Dendritic cell treated with granulocyte-macrophage colony-stimulating factor and Interleukin-4, amounts not matched to agents 40 ng/mL and 50 ng/mL, for 4 days (primary cell): ENCODE results near the gene MIGA2.
"Not testable (repeated sequence)": the region's sequence is repeated elsewhere in the genome, so short reads cannot be mapped to it uniquely, and the experiment has no call there.

ENCODE experiments used
- H3K27ac Mint-ChIP-seq: one replicate; pipeline ENCODE4 v1.8.0; 2022; ENCODE audit warnings: mild to moderate bottlenecking, mixed read lengths
- H3K27me3 Mint-ChIP-seq: one replicate; pipeline ENCODE4 v1.8.0; 2022; ENCODE audit warnings: mild to moderate bottlenecking, mixed read lengths
- H3K36me3 Mint-ChIP-seq: one replicate; pipeline ENCODE4 v1.8.0; 2022; ENCODE audit warnings: low read depth, mixed read lengths
- H3K4me1 Mint-ChIP-seq: one replicate; pipeline ENCODE4 v1.8.0; 2022; ENCODE audit warnings: low read depth, mixed read lengths
- H3K4me3 Mint-ChIP-seq: one replicate; pipeline ENCODE4 v1.8.0; 2022; ENCODE audit warnings: mild to moderate bottlenecking, moderate library complexity, mixed read lengths
- H3K9me3 Mint-ChIP-seq: one replicate; pipeline ENCODE4 v1.8.0; 2022; ENCODE audit warnings: mixed read lengths
- intact Hi-C: fragments of 100-400 bp; cut with micrococcal nuclease; formaldehyde crosslinking; loops from one replicate; pipeline ENCODE4 v1.15.0; 2022

MIGA2 gene, protein sequence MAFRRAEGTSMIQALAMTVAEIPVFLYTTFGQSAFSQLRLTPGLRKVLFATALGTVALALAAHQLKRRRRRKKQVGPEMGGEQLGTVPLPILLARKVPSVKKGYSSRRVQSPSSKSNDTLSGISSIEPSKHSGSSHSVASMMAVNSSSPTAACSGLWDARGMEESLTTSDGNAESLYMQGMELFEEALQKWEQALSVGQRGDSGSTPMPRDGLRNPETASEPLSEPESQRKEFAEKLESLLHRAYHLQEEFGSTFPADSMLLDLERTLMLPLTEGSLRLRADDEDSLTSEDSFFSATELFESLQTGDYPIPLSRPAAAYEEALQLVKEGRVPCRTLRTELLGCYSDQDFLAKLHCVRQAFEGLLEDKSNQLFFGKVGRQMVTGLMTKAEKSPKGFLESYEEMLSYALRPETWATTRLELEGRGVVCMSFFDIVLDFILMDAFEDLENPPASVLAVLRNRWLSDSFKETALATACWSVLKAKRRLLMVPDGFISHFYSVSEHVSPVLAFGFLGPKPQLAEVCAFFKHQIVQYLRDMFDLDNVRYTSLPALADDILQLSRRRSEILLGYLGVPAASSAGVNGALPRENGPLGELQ

DNA sequence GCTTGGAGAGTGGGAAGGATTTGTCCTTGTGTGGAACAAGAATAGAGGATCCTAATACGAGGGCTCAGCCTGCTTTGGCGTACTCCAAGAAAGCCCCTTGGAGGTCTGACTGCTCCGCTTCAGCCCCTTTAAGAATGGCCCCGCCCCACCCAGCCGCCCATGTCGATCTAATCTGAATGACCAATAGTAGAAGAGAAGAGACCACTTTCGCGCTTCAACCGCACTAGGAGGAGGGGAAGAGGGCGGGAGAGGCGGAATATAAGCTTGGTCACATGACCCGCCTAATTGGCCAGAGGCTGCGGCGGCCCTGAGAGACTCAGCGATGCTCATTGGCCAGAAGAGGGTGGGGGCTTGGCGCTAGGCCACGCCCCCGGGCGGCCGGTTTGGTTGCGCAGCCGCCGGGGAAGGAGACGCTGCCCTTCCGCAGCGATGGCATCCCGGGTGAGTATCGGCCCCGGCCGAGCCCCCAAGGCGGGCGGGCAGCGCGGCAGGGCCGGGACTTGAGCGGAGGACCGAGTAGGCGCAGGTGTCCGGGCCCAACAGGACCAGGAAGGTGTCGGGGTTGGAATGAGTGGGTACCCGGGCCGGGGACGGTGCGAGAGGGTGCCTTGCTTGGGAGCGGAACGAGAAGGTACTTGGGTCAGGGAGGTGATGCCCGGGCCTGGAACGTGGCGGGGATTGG is at the start of gene MIGA2:
MIGA2 (plus strand) TSS at position 386 of the 682 bp plus-strand sequence. CDS start 3,969 bp downstream, outside the sequence.
- H3K36me3 Mint-ChIP-seq, result peaks cover 34% of the 10 kb centered on the region
- H3K4me1 Mint-ChIP-seq, result peaks cover 30% of the 10 kb centered on the region
- no peaks in the 10 kb centered on the region for H3K9me3 Mint-ChIP-seq
- H3K27me3 Mint-ChIP-seq, result no peaks in the 10 kb centered on the region
- H3K4me3 Mint-ChIP-seq, result peak within 1 kb of the TSS; percentile 94
- intact Hi-C loops, result loop anchor here (1.0 kb wide), 1 partner anchor 8 kb away; the partner anchor contains the start of gene SH3GLB2
- peak within 1 kb of the TSS; percentile 90 for H3K27ac Mint-ChIP-seq

- intact Hi-C loops, result no loop called here
- no peaks in the 10 kb centered on the region for H3K9me3 Mint-ChIP-seq
- H3K27me3 Mint-ChIP-seq, result no peaks in the 10 kb centered on the region
- no peaks in the 10 kb centered on the region for H3K4me1 Mint-ChIP-seq
- H3K4me3 Mint-ChIP-seq, result no peak overlapping the region
- H3K27ac Mint-ChIP-seq, result no peak overlapping the region
- H3K36me3 Mint-ChIP-seq, result peaks cover 98% of the 10 kb centered on the region
Observed at GRCh38 chr9:128986671-128987070, 49.8 kb upstream of the MIGA2 start.

DNA sequence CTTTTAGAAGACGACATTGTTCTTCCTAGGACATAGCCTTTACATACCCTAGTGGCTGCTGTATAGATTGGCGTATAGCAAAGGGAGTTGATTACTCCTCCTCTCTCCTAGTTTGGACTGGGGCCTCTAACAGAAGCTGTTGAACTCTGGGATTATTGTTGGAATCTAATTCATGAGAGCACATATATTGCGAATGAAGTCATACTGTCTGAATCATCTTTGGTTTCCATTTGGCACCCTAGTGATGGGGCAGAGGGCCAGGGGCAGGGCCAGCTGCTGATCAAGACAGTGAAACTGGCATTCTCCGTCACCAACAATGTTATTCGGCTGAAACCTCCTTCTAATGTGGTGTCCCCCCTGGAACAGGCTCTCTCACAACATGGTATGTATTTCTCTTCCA is 48.6 kb upstream of the MIGA2 start:
- intact Hi-C loops, result no loop called here
- Mint-ChIP-seq H3K27ac (no peak overlapping the region), H3K4me1 (no peaks in the 10 kb centered on the region), H3K9me3 (no peaks in the 10 kb centered on the region), H3K27me3 (no peaks in the 10 kb centered on the region), H3K4me3 (no peak overlapping the region), H3K36me3 (peaks cover 97% of the 10 kb centered on the region)

DNA sequence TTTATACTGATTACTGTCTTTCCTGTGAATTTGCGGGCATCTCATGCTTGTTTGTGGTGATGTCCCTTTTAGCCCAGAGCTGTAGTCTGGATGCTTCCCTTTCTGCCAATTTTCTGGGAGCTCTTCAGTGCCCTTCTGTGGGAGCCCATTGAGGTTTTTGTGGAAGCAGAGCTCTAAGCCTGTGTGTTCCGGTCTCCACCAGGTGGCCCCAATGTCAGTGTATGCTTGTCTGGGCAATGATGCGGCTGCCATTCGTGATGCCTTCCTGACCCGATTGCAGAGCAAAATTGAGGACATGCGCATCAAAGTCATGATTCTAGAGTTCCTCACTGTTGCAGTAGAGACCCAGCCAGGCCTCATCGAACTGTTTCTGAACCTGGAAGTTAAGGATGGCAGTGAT is 43.4 kb upstream of the MIGA2 start:
- Mint-ChIP-seq H3K4me3 (no peak overlapping the region), H3K9me3 (no peaks in the 10 kb centered on the region), H3K27ac (no peak overlapping the region), H3K4me1 (no peaks in the 10 kb centered on the region), H3K27me3 (no peaks in the 10 kb centered on the region), H3K36me3 (peaks cover 97% of the 10 kb centered on the region)
- intact Hi-C loops, result no loop called here

DNA sequence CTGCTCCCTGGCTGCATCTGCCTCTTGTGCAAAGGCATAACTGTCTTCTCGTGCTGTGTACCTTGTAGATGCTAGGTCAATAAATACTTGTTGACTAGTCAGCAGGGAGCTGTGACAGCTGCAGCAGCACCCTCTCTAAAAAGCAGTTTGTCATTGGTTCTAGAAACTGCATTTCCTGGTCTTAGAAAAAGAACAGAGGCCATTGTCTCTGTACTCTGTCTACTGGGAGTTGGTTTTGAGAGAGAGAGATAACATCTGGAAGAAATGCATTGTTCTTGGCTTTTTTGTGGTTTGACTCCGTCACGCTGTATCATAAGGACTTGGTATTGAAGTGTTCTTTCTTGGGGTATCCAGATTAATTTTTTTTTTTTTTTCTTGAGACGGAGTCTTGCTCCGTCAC is 40.6 kb upstream of the MIGA2 start:
- intact Hi-C loops, result no loop called here
- Mint-ChIP-seq H3K36me3 (peaks cover 97% of the 10 kb centered on the region), H3K4me3 (no peak overlapping the region), H3K9me3 (no peaks in the 10 kb centered on the region), H3K27me3 (no peaks in the 10 kb centered on the region), H3K4me1 (peaks cover 15% of the 10 kb centered on the region), H3K27ac (no peak overlapping the region)

- Mint-ChIP-seq H3K9me3 (no peaks in the 10 kb centered on the region), H3K4me3 (no peak overlapping the region), H3K4me1 (peaks cover 15% of the 10 kb centered on the region), H3K36me3 (peaks cover 100% of the 10 kb centered on the region), H3K27ac (no peak overlapping the region), H3K27me3 (no peaks in the 10 kb centered on the region)
- intact Hi-C loops, result no loop called here
Observed at GRCh38 chr9:128998462-128998861, 38.0 kb upstream of the MIGA2 start.

DNA sequence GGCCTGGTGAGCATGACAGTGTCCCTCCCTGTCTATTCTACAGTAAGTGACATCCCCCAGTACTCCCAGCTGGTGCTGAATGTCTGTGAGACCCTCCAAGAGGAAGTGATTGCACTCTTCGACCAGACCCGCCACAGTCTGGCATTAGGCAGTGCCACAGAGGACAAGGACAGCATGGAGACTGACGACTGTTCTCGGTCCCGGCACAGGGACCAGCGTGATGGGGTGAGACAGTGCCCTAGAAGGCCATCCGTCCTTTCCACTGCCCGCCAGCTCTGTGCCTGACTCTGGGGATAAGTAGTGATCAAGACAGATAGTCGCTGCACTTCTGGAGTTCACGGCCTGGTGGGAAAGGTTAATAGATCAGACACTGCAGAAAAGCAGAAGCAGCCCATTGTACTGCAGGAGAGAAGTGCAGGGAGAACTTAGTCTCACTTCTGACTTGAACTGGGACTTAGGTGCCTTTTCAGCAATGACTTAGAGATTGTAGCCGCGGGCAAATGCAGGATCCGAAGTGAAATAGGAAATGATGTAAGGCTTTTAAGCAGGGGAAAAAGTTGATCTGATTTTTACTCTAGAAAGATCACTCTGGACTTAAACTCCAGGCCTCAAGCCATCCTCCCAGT is 36.7 kb upstream of the MIGA2 start:
- Mint-ChIP-seq H3K27ac (peak overlapping the region; percentile 42), H3K9me3 (no peaks in the 10 kb centered on the region), H3K27me3 (no peaks in the 10 kb centered on the region), H3K4me1 (peaks cover 15% of the 10 kb centered on the region), H3K36me3 (peaks cover 100% of the 10 kb centered on the region), H3K4me3 (no peak overlapping the region)
- intact Hi-C loops, result no loop called here

DNA sequence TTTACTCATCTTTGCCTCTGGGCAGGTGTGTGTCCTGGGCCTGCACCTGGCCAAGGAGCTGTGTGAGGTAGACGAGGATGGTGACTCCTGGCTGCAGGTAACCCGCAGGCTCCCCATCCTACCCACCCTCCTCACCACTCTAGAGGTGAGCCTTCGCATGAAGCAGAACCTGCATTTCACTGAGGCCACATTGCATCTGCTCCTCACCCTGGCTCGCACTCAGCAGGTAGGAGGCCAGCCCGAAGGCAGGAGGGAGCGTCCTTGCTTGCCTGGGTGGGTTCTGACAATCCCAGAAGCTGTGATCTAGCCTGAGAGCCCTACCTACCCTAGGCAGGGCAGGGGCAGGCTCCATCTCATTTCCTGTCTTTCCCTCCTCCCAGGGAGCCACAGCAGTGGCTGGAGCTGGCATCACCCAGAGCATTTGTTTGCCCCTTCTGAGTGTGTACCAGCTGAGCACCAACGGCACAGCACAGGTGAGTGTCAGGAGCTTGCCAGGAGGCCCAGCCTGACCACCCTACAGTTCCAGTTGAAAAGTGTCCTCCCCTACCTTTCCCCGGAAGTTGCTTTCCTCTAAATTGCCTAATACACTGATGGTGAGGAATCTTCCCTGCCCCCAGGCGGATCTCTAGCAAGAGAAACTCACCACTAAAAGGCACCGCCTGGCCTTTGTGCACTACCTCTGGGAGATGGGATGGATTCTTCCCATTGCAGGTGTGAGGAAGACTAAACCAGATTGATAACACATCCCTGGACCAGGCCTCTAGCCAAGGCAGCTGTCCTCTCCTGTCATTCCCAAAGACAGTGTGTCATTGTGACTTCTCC is 34.7 kb upstream of the MIGA2 start:
- no peaks in the 10 kb centered on the region for H3K9me3 Mint-ChIP-seq
- peaks cover 100% of the 10 kb centered on the region for H3K36me3 Mint-ChIP-seq
- intact Hi-C loops, result no loop called here

DNA sequence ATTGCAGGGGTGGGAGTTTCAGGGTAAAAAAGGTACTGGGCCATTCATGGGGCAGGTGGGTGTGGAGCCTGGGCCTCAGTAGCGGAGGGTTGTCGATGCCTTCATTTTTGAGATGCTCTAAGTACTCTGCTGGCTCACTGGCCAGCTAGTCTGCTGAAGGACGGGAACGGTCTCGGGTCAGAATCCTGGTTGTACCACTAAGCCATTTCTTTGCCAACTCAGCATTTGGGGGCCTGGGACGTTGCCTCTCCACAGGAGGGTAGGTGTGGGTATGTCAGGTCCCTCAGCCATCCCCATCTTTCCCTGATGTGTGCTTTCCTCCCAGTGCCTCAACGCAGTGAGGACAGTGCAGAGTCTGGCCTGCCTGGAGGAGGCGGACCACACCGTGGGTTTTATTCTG is 33.4 kb upstream of the MIGA2 start:
- peaks cover 98% of the 10 kb centered on the region for H3K36me3 Mint-ChIP-seq
- H3K9me3 Mint-ChIP-seq, result no peaks in the 10 kb centered on the region
- peaks cover 15% of the 10 kb centered on the region for H3K4me1 Mint-ChIP-seq
- no peak overlapping the region for H3K27ac Mint-ChIP-seq
- intact Hi-C loops, result no loop called here
- H3K4me3 Mint-ChIP-seq, result no peak overlapping the region
- no peaks in the 10 kb centered on the region for H3K27me3 Mint-ChIP-seq

More for the DNA sequence above, 34.7 kb upstream of the MIGA2 start:
- Mint-ChIP-seq H3K27ac (no peak overlapping the region), H3K4me1 (peaks cover 15% of the 10 kb centered on the region), H3K27me3 (no peaks in the 10 kb centered on the region), H3K4me3 (no peak overlapping the region)

DNA sequence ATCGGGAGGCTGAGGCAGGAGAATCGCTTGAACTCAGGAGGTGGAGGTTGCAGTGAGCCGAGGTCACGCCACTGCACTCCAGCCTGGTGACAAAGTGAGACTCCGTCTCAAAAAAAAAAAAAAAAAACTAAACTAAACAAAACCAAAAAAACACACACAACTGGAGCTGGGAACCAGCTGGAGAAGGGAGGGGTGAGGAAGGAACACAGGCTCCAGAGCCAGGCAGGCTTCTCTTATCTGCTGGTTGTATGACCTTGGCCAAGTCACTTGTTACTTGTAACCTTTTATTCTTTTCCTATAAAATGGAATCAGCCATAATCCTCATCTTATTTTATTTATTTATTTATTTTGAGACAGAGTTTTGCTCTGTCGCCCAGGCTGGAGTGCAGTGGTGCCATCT is 32.3 kb upstream of the MIGA2 start:
- intact Hi-C loops, H3K27ac Mint-ChIP-seq, H3K27me3 Mint-ChIP-seq, H3K4me3 Mint-ChIP-seq, H3K9me3 Mint-ChIP-seq: not testable (repeated sequence)
- Mint-ChIP-seq H3K4me1 (peaks cover 12% of the 10 kb centered on the region), H3K36me3 (peaks cover 97% of the 10 kb centered on the region)

DNA sequence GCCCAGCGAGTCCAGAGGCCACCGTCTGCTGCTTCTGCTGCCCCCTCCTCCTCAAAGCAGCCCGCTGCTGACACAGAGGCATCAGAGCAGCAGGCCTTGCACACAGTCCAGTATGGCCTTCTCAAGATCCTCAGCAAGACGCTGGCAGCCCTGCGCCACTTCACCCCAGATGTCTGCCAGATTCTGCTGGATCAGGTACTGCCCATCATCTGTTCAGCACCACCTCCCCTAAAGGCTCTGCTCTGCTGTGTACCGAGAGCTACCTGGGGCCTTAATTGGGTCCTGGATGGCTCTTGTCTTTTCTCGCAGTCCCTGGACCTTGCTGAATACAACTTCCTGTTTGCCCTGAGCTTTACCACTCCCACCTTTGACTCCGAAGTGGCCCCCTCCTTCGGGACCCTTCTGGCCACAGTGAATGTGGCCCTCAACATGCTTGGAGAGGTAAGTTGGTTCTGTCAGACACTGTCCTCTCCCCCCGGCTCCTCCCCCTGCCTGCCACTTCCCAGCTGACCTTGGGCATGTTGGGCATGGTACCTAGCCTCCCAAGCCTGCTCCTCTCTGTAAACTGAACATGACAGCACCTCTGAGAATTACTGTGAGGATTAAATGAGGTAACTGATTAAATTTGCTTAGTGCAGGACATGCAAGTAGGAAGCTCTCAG is 31.0 kb upstream of the MIGA2 start:
- Mint-ChIP-seq H3K27me3 (no peaks in the 10 kb centered on the region), H3K4me3 (no peak overlapping the region), H3K36me3 (peaks cover 97% of the 10 kb centered on the region), H3K27ac (no peak overlapping the region), H3K4me1 (no peaks in the 10 kb centered on the region), H3K9me3 (no peaks in the 10 kb centered on the region)
- intact Hi-C loops, result no loop called here

- Mint-ChIP-seq H3K4me3 (no peak overlapping the region), H3K36me3 (peaks cover 97% of the 10 kb centered on the region), H3K9me3 (no peaks in the 10 kb centered on the region), H3K4me1 (no peaks in the 10 kb centered on the region), H3K27me3 (no peaks in the 10 kb centered on the region), H3K27ac (no peak overlapping the region)
- intact Hi-C loops, result no loop called here
Observed at GRCh38 chr9:129006328-129007034, 29.9 kb upstream of the MIGA2 start.
